Suprapubic skin (tissue), 4 donors: ENCODE data around the gene PTPRN2. TPM values are rescaled to one million over a fixed set of nuclear protein-coding genes. Genes with fewer than 3 reads are reported as not detected.

ENCODE experiments used
- DNase-seq, 2 donors: peaks; one replicate each; pipeline ENCODE4 v3.0.0-alpha.2; 2019; ENCODE audit warnings: low spot score in 2 of 2
- H3K27ac ChIP-seq: fragments of 200-600 bp; sonication (generic); one replicate; pipeline ENCODE4 v1.5.1; 2019
- H3K27me3 ChIP-seq: fragments of 200-600 bp; sonication (generic); one replicate; pipeline ENCODE4 v1.5.1; 2019
- H3K36me3 ChIP-seq: fragments of 200-600 bp; sonication (generic); one replicate; pipeline ENCODE4 v1.5.1; 2019
- H3K4me1 ChIP-seq: fragments of 200-600 bp; sonication (generic); one replicate; pipeline ENCODE4 v1.5.1; 2019
- H3K4me3 ChIP-seq: fragments of 200-600 bp; sonication (generic); one replicate; pipeline ENCODE4 v1.5.1; 2019; ENCODE audit warnings: mild to moderate bottlenecking
- H3K9me3 ChIP-seq: fragments of 200-600 bp; sonication (generic); one replicate; pipeline ENCODE4 v1.5.1; 2019
- EP300 ChIP-seq: sonication (generic); formaldehyde crosslinking; IDR thresholded peaks from one replicate; pipeline ENCODE4 v1.6.1; 2017; ENCODE audit warnings: antibody characterized with exemption
- POLR2A ChIP-seq, 2 donors: fragments of 450-650 bp; IDR thresholded peaks; one replicate each; pipeline ENCODE4 v1.6.1; 2017; ENCODE audit warnings: antibody characterized with exemption in 2 of 2, mild to moderate bottlenecking in 2 of 2, moderate library complexity in 2 of 2
- POLR2AphosphoS5 ChIP-seq, 3 donors: sonication (generic); formaldehyde crosslinking; IDR thresholded peaks; one replicate each; pipeline ENCODE4 v1.6.1; 2017; ENCODE audit warnings: antibody characterized with exemption in 3 of 3
- WGBS: methylation state at CpG from one replicate; pipeline ENCODE4 v1.1.5; 2018; 5-methylcytosine and 5-hydroxymethylcytosine counted together
- total RNA-seq, 4 donors: library from RNA; depleted of rRNA; stranded (reverse); fragments of >200 nt; gene quantifications; one replicate each; pipeline ENCODE4 v1.1.0, GENCODE V29; 2016
- TF ChIP-seq, protein P1 (sequence below), 2 donors: fragments of 200-600 bp in 1 of 2; fragments of 450-650 bp in 1 of 2; sonication (generic) in 1 of 2; IDR thresholded peaks; one replicate each; pipeline ENCODE4 v1.5.1; 2016 to 2019; ENCODE audit warnings: antibody characterized with exemption in 2 of 2, mild to moderate bottlenecking in 1 of 2, moderate library complexity in 1 of 2

PTPRN2 gene
- total RNA-seq, 4 donors from 2014 or later, result 0.23 to 1.8 (median 1.3) TPM

DNA sequence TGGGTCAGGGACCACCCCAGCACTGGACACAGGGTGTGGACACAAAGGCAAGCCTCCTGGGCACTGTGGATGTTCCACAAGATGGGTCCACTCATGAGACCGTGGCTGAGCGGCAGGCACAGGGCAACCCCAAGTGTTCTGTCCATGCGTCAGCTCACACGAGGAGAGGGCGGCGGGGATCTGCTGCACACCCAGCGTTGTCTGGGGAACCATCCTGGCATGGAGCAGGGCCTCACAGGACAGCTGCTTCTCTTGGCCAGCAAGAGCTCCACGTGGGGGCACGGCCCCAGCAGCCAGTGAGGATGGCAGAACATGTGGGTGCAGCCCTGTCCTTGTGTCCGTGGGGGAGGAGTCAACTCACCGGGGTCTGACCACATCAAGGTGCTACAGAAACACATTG is 195.4 kb downstream of the PTPRN2 start:
- no peak for DNase-seq
- Histone ChIP-seq H3K4me1 (peaks cover 4% of the 10 kb centered on the region), H3K9me3 (no peaks in the 10 kb centered on the region), H3K4me3 (no peak overlapping the region), H3K36me3 (no peaks in the 10 kb centered on the region), H3K27ac (no peak overlapping the region), H3K27me3 (peaks cover 3% of the 10 kb centered on the region)
- no peak for TF ChIP-seq POLR2AphosphoS5 (IDR thresholded peaks at IDR 0.05)
- TF ChIP-seq, protein P1, sequence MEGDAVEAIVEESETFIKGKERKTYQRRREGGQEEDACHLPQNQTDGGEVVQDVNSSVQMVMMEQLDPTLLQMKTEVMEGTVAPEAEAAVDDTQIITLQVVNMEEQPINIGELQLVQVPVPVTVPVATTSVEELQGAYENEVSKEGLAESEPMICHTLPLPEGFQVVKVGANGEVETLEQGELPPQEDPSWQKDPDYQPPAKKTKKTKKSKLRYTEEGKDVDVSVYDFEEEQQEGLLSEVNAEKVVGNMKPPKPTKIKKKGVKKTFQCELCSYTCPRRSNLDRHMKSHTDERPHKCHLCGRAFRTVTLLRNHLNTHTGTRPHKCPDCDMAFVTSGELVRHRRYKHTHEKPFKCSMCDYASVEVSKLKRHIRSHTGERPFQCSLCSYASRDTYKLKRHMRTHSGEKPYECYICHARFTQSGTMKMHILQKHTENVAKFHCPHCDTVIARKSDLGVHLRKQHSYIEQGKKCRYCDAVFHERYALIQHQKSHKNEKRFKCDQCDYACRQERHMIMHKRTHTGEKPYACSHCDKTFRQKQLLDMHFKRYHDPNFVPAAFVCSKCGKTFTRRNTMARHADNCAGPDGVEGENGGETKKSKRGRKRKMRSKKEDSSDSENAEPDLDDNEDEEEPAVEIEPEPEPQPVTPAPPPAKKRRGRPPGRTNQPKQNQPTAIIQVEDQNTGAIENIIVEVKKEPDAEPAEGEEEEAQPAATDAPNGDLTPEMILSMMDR (IDR thresholded peaks at IDR 0.05), result no peak
- no peak for TF ChIP-seq POLR2A (IDR thresholded peaks at IDR 0.05)
- TF ChIP-seq EP300, result no peak
- WGBS, result 83% methylated on average over 11 of the region's 11 CpGs

DNA sequence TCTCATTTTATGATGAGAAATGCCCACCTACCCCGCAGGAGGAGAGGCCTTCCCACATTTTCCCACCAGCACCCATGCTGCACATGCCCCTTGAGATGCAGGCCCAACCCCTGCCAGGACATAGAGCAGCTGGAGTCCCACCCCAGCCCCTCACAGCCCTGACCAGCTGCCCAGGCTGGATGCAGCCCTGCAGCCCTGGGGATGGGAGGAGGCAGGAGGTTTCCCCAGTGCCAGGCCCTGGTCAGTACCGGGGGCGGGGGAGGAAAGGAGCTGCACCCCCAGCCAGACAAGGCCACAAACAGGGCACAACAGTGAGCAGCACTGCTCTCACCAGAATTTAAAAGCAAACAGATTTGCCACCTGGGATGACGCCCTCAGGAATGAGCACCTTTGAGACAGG is 196.1 kb downstream of the PTPRN2 start:
- Histone ChIP-seq H3K36me3 (no peaks in the 10 kb centered on the region), H3K9me3 (no peaks in the 10 kb centered on the region), H3K27me3 (peaks cover 7% of the 10 kb centered on the region), H3K4me1 (peaks cover 2% of the 10 kb centered on the region), H3K4me3 (no peak overlapping the region), H3K27ac (no peak overlapping the region)
- DNase-seq, result no peak
- WGBS, result 100% methylated on average over 3 of the region's 4 CpGs
- TF ChIP-seq POLR2AphosphoS5 (IDR thresholded peaks at IDR 0.05) (no peak), EP300 (no peak), POLR2A (IDR thresholded peaks at IDR 0.05) (no peak)
- TF ChIP-seq, protein P1 (IDR thresholded peaks at IDR 0.05), result no peak

GRCh38 chr7:158391141-158391540 is 196.5 kb downstream of the PTPRN2 start:
- TF ChIP-seq POLR2AphosphoS5 (IDR thresholded peaks at IDR 0.05) (no peak), EP300 (no peak), POLR2A (IDR thresholded peaks at IDR 0.05) (no peak)
- TF ChIP-seq, protein P1 (IDR thresholded peaks at IDR 0.05), result no peak
- DNase-seq, result no peak
- H3K4me1 ChIP-seq, result no peaks in the 10 kb centered on the region
- H3K27ac ChIP-seq, result no peak overlapping the region
- no peaks in the 10 kb centered on the region for H3K36me3 ChIP-seq
- H3K9me3 ChIP-seq, result no peaks in the 10 kb centered on the region
- 87% methylated on average over 3 of the region's 12 CpGs for WGBS
- no peak overlapping the region for H3K4me3 ChIP-seq
- peaks cover 9% of the 10 kb centered on the region for H3K27me3 ChIP-seq

DNA sequence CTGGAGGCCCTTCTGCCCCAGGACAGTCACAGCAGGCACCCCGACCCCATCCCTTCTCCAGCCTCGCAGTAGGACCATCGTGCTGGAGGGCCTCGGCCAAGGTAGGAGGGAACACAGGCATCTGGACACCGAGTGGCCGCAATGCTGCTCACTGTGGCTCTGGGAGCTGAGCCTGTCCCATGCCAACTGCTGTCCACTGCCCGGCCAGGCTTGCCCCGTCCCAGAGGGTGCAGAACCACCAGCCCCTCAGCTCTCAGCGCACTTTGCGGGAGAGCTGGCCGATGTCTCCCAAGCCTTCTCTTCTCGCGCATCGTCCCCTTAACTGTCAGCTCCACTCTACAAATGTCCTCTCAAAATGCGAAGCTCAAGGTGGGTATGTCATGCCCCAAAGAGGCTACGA is 197.2 kb downstream of the PTPRN2 start:
- Histone ChIP-seq H3K9me3 (no peaks in the 10 kb centered on the region), H3K4me3 (no peak overlapping the region), H3K27ac (no peak overlapping the region), H3K27me3 (peaks cover 11% of the 10 kb centered on the region), H3K36me3 (no peaks in the 10 kb centered on the region), H3K4me1 (no peaks in the 10 kb centered on the region)
- 92% methylated on average over 15 of the region's 16 CpGs for WGBS
- TF ChIP-seq POLR2AphosphoS5 (IDR thresholded peaks at IDR 0.05), result no peak
- TF ChIP-seq POLR2A (IDR thresholded peaks at IDR 0.05), result no peak
- TF ChIP-seq EP300, result no peak
- TF ChIP-seq, protein P1 (IDR thresholded peaks at IDR 0.05), result no peak
- DNase-seq, result no peak

GRCh38 chr7:158389514-158390425 is 197.9 kb downstream of the PTPRN2 start:
- H3K27me3 ChIP-seq, result peaks cover 11% of the 10 kb centered on the region
- no peak for DNase-seq
- no peak overlapping the region for H3K4me3 ChIP-seq
- H3K27ac ChIP-seq, result no peak overlapping the region
- no peaks in the 10 kb centered on the region for H3K9me3 ChIP-seq
- no peaks in the 10 kb centered on the region for H3K4me1 ChIP-seq
- H3K36me3 ChIP-seq, result no peaks in the 10 kb centered on the region
- 87% methylated on average over 35 of the region's 35 CpGs for WGBS
- TF ChIP-seq POLR2AphosphoS5 (IDR thresholded peaks at IDR 0.05), result no peak
- no peak for TF ChIP-seq EP300
- TF ChIP-seq POLR2A (IDR thresholded peaks at IDR 0.05), result no peak
- TF ChIP-seq, protein P1 (IDR thresholded peaks at IDR 0.05), result no peak
